DMS 273 (cell line): Measurements from ENCODE around the gene ZBED1.
"Not testable (repeated sequence)": the region's sequence is repeated elsewhere in the genome, so short reads cannot be mapped to it uniquely, and the experiment has no call there.

Experiments
- DNase-seq: peaks from one replicate; lab custom pipeline; 2025; ENCODE audit not compliant: unreplicated experiment; lab: John Stamatoyannopoulos, UW

The ZBED1 gene

GRCh38 chrX:2498781-2499302 is 1.9 kb downstream of the ZBED1 start:
- no peak for DNase-seq

- no peak for DNase-seq
These were observed 2.6 kb downstream of the ZBED1 start for GRCh38 chrX:2497961-2498780.

DNA sequence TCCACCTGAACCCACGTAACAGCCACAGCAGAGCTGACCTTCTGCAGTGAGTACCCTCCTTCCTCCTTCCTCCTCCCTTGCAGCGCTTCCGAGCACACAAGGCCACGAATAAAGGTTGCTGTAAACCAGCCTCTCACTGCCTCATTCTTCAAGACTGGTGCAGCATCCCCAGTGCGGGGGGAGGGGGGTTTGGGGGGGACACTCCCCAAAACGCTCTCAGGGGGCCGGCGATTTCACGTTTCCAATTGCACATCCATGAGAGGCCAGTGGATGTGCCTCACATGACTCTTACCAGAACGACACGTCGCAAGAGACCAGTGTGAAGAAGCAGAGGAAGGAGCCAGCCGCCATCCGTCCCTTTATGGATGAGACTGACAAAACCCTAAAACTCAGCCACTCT is 5.2 kb downstream of the ZBED1 start:
- no peak for DNase-seq

DNA sequence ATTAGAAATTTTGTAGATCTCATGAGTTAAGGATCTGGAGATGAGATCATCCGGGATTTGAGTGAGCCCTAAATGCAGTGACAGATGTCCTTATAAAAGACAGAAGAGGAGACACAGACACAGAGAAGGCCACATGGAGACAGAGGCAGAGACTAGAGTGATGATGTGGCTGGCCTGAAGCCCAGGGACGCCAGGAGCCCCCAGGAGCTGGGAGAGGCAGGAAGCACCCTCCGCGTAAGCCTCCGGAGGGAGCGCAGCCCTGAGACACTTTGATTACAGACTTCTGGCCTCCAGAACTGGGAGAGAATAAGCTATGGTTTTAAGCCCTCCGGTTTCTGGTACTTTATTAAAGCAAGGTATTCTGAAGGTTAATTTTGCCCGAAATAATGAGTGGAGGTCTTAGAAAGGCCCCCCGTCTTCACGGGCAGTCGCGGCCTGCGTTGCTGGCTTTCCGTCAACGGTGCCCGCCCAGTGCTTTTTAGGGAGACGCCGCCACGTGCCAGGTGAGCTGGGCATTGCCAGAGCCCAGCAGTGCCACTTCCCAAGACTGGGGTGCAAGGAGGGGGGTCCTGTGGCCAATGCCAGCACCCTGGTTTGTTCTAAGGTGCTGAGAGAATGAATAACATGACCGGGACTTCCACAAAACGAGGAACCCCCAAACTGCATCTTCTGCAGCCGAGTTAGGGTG is 8.1 kb downstream of the ZBED1 start:
- DNase-seq, result no peak

- DNase-seq, result no peak
These were observed 10.1 kb downstream of the ZBED1 start for GRCh38 chrX:2490634-2491033.

- no peak for DNase-seq
These were observed 11.0 kb downstream of the ZBED1 start for GRCh38 chrX:2489446-2490445.

GRCh38 chrX:2488621-2489285 is 12.0 kb downstream of the ZBED1 start:
- no peak for DNase-seq

DNA sequence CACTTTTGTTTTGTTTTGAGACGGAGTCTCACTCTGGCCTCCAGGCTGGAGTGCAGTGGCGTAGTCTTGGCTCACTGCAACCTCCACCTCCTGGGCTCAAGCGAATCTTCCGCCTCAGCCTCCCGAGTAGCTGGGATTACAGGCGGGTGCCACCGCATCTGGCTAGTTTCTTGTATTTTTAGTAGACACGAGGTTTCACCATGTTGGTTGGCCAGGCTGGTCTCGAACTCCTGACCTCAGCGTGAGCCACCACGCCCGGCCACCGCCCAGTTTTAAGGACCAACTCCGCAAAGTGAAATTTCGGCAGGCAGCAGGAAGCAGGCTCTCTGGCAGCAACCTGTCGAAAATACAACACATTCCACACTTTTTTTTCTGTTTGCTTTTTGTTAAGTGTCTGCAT is 13.4 kb downstream of the ZBED1 start:
- no peak for DNase-seq

GRCh38 chrX:2486476-2487133 is 14.2 kb downstream of the ZBED1 start:
- DNase-seq, result no peak

- no peak for DNase-seq
These were observed 14.9 kb downstream of the ZBED1 start for GRCh38 chrX:2485789-2486345.

- no peak for DNase-seq
These were observed 15.8 kb downstream of the ZBED1 start for GRCh38 chrX:2484721-2485648.

DNA sequence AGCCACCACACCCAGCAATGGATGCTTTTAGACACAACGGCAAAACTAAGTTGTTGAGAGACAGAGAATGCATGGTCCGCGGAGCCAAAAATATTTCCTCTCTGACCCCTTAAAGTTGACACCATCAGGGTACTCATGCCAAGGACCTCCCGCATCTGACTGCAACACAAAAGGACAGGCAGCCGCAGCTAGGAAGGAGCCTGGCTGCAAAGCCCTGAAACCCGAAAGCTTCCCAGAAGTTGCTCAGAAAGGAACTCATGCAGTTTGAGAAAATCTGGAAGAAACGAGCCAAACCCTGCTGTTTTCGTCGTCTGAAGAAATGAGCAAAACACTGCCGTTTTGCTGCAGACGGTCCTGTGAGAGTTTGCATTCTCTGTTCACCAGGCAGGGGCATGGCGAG is 16.5 kb downstream of the ZBED1 start:
- DNase-seq, result no peak

GRCh38 chrX:2483398-2484060 is 17.2 kb downstream of the ZBED1 start:
- no peak for DNase-seq

DNA sequence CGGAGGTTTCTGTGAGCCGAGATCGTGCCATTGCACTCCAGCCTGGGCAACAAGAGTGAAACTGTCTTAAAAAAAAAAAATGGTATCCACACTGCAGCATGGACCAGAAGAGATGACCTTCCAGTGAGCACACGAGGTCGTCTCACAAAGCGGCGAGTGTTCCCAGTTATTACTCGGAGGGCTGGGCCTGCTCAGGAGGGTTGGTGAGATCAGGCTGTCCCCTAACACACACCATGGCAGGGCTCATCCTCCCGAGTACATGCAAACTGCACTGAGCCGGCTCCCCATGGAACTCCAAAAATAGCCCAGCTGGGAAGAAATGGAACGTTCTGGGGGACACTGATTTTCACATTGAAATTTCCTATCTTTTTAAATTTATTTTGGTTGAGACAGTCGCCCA is 19.2 kb downstream of the ZBED1 start:
- DNase-seq, result not testable (repeated sequence)

DNA sequence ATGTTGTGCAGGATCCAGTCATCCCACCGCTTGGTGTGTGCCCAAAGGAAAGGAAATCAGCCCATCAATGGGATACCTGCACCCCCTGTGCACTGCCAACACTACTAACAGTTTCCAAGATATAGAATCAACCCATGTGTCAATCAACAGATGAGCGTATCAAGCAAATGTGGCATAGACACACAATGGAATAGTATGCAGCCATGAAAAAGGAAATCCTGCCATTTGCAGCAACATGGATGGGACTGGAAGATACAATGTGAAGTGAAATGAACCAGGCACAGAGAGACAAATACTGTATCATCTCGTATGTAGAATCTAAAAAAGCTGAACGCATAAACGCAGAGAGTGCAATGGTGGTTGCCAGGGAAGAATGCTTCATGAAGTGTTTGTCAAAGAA is 20.8 kb downstream of the ZBED1 start:
- DNase-seq, result not testable (repeated sequence)

DNA sequence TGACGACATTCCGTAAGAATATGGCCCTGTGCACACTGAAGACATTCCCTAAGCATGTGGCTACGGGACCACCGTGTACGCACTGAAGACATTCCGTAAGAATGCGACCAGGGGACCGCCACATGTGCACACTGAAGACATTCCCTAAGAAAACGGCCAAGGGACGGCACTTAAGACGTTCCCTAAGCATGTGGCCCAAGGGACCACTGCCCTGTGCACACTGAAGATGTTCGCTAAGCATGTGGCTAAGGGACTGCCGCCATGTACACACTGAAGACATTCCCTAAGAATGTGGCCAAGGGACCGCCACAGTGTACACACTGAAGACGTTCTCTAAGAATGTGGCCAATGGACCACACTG is 21.4 kb downstream of the ZBED1 start:
- no peak for DNase-seq

- DNase-seq, result no peak
These were observed 22.0 kb downstream of the ZBED1 start for GRCh38 chrX:2478546-2479419.
